Bronchial epithelial cell (primary cell): ENCODE results near the gene GPR65. TPM values are rescaled to one million over a fixed set of nuclear protein-coding genes. Genes with fewer than 3 reads are reported as not detected.

Experiments used
- DNase-seq: peaks from one replicate; pipeline ENCODE4 v3.0.0-alpha.2; 2010; ENCODE audit warnings: low read depth
- FAIRE-seq: peaks from 2 replicates; lab custom pipeline; 2011; peaks lifted over from hg19 to GRCh38; lab: Jason Lieb, UNC
- H3K27me3 ChIP-seq: 2 replicates; pipeline ENCODE4 v1.5.1; 2011; ENCODE audit warnings: low read length; ENCODE audit not compliant: control insufficient read depth, insufficient read depth
- H3K36me3 ChIP-seq: 2 replicates; pipeline ENCODE4 v1.5.1; 2011; ENCODE audit warnings: low read length; ENCODE audit not compliant: control insufficient read depth, insufficient read depth
- H3K4me3 ChIP-seq: 2 replicates; pipeline ENCODE4 v1.5.1; 2011; ENCODE audit warnings: mild to moderate bottlenecking, low read depth, low read length, control low read depth
- CTCF ChIP-seq: IDR thresholded peaks from 2 replicates; pipeline ENCODE4 v1.5.1; 2011; ENCODE audit warnings: mild to moderate bottlenecking, moderate library complexity, low read length, control low read depth, inconsistent platforms; ENCODE audit not compliant: insufficient read depth, severe bottlenecking
- total RNA-seq: library from RNA; depleted of rRNA; stranded (reverse); fragments of >200 nt; gene quantifications from 2 replicates; pipeline ENCODE4 v1.2.1, GENCODE V29; 2014

Gene GPR65
- under 0.01 TPM in 1 of 2 replicates, not detected in the other for total RNA-seq

GRCh38 chr14:88005050-88005481, at the start of gene GPR65:
GPR65 (plus strand) TSS chr14:88005135; CDS start chr14:88010848, 5,713 bp downstream.
- no peak within 1 kb of the TSS for H3K4me3 ChIP-seq
- TF ChIP-seq CTCF: no peak
- no peaks in the 10 kb centered on the region for H3K27me3 ChIP-seq
- DNase-seq (no peak), FAIRE-seq (no peak)
- H3K36me3 ChIP-seq: no peaks in the 10 kb centered on the region

- TF ChIP-seq CTCF: no peak
- FAIRE-seq: no peak
Measured at GRCh38 chr14:87955501-87955900, 49.4 kb upstream of the GPR65 start.

GRCh38 chr14:87960013-87960787, 44.7 kb upstream of the GPR65 start:
- DNase-seq (no peak), FAIRE-seq (no peak)
- Histone ChIP-seq H3K27me3 (no peaks in the 10 kb centered on the region), H3K36me3 (no peaks in the 10 kb centered on the region), H3K4me3 (no peak overlapping the region)
- no peak for TF ChIP-seq CTCF

More at GRCh38 chr14:87955501-87955900, 49.4 kb upstream of the GPR65 start:
- H3K4me3 ChIP-seq: no peak overlapping the region
- no peaks in the 10 kb centered on the region for H3K36me3 ChIP-seq
- no peaks in the 10 kb centered on the region for H3K27me3 ChIP-seq
- DNase-seq: peak; percentile 60

GRCh38 chr14:87961246-87961645, 43.7 kb upstream of the GPR65 start:
- Histone ChIP-seq H3K36me3 (no peaks in the 10 kb centered on the region), H3K27me3 (no peaks in the 10 kb centered on the region), H3K4me3 (no peak overlapping the region)
- peak; percentile 23 for FAIRE-seq
- no peak for TF ChIP-seq CTCF
- no peak for DNase-seq

- Histone ChIP-seq H3K36me3 (no peaks in the 10 kb centered on the region), H3K4me3 (no peak overlapping the region), H3K27me3 (no peaks in the 10 kb centered on the region)
- DNase-seq (peak; percentile 78), FAIRE-seq (no peak)
- TF ChIP-seq CTCF: no peak
Measured at GRCh38 chr14:87966816-87967215, 38.1 kb upstream of the GPR65 start.

- DNase-seq (no peak), FAIRE-seq (no peak)
- TF ChIP-seq CTCF: no peak
- Histone ChIP-seq H3K4me3 (no peak overlapping the region), H3K27me3 (no peaks in the 10 kb centered on the region), H3K36me3 (no peaks in the 10 kb centered on the region)
Measured at GRCh38 chr14:87967496-87967895, 37.4 kb upstream of the GPR65 start.
